GM12891 (cell line): ENCODE measurements around the gene FOXL3.

Source experiments
- DNase-seq: peaks from one replicate; pipeline ENCODE4 v3.0.0; 2011; ENCODE audit warnings: low spot score; ENCODE audit not compliant: insufficient read length
- FAIRE-seq: peaks from 2 replicates; lab custom pipeline; 2011; peaks lifted over from hg19 to GRCh38; lab: Jason Lieb, UNC
- PAX5 ChIP-seq: IDR thresholded peaks from 2 replicates; pipeline ENCODE4 v1.6.1; 2011; ENCODE audit warnings: low read length, moderate library complexity, mild to moderate bottlenecking; ENCODE audit not compliant: insufficient read depth, severe bottlenecking
- POLR2A ChIP-seq: IDR thresholded peaks from 2 replicates; pipeline ENCODE4 v1.6.1; 2011; ENCODE audit warnings: low read depth, low read length, control low read depth
- POLR2AphosphoS5 ChIP-seq: IDR thresholded peaks from 2 replicates; pipeline ENCODE4 v1.6.1; 2011; ENCODE audit warnings: low read depth, low read length, control low read depth
- POU2F2 ChIP-seq: IDR thresholded peaks from 2 replicates; pipeline ENCODE4 v1.6.1; 2011; ENCODE audit warnings: low read depth, mild to moderate bottlenecking, control low read depth, low read length, moderate library complexity
- SPI1 ChIP-seq: IDR thresholded peaks from 2 replicates; pipeline ENCODE4 v1.6.1; 2011; ENCODE audit warnings: low read depth, low read length, control low read depth
- TAF1 ChIP-seq: IDR thresholded peaks from 2 replicates; pipeline ENCODE4 v1.6.1; 2011; ENCODE audit warnings: low read depth, low read length, control low read depth

Gene FOXL3

DNA sequence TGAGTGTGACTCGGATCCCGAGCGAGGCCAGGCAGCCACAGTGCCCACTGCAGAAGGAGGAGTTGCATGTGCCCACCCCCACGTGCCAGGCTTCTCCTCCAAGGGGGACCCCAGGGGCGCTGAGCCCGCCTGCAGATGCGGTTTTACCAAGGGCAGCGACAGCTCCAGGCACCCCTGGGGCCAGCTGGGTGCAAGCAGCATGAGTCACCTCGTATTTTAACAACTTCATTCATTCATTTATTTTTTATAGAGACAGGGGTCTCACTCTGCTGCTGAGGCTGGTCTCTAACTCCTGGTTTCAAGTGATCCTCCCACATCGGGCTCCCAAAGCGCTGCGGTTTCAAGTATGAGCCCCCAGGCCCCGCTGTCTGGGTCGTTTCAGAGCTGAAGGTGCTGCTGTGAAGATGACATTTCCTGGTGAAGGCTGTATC, 1.3 kb upstream of the FOXL3 start:
- FAIRE-seq, result no peak
- no peak for TF ChIP-seq POU2F2
- TF ChIP-seq TAF1, result no peak
- TF ChIP-seq POLR2A, result no peak
- TF ChIP-seq PAX5, result no peak
- TF ChIP-seq SPI1, result no peak
- no peak for TF ChIP-seq POLR2AphosphoS5
- DNase-seq, result no peak

DNA sequence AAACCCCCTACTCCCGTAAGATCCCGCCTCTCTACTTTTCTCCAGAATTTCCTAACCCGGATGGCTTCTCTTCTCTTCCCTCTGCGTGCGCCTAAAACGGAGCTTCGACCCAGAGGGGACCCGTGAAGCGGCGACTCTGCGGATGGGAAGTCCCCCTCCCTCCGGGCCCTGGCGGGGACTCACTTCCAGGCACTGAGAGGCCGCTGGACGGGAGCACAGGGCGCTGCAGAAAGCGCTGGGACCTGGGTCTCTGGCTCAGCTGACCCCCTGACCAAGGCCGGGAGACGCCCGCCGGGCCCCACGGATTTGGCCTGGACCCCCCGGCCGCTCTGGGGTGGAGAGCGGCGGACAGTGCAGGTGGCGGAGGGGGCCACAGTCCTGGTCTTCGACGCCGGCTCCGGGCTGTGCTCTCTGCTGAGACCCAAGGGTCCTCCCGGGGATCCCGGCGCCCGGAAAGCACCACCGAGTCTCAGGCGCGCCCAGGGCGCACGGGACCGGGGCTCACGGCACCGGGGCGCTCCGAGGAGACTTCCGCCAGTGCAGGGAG, 688 bp upstream of the FOXL3 start:
- no peak for FAIRE-seq
- TF ChIP-seq PAX5 (no peak), POLR2AphosphoS5 (no peak), POLR2A (no peak), SPI1 (no peak), POU2F2 (no peak), TAF1 (no peak)

DNA sequence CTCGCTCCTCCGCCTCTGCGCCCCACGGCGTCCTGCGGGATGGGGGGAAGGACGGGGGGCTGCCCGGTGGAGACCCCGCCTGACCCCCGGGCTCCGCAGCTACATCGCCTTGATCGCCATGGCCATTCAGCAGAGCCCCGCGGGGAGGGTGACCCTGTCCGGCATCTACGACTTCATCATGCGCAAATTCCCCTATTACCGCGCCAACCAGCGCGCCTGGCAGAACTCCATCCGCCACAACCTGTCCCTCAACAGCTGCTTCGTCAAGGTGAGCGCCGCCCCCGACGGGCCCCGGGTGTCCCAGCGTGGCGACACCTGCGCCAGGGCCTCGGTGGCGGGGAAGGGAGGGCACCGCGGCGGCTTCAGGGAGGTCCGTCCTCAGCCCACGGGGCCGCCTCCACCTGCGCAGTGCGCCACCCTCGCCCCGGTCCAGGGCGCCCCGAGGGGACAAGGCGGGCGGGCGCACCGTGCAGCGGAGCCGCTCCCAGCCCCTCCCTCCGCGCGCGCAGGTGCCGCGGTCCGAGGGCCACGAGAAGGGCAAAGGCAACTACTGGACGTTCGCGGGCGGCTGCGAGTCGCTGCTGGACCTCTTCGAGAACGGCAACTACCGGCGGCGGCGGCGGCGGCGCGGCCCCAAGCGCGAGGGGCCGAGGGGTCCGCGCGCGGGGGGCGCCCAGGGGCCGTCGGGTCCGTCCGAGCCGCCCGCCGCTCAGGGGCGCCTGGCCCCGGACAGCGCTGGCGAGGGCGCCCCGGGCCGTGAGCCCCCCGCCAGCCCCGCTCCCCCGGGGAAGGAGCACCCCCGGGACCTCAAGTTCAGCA, 793 bp downstream of the FOXL3 start:
- FAIRE-seq, result no peak
- TF ChIP-seq PAX5 (no peak), POU2F2 (no peak), POLR2AphosphoS5 (no peak), POLR2A (no peak), TAF1 (no peak), SPI1 (no peak)
- DNase-seq, result no peak

More for the DNA sequence above, 688 bp upstream of the FOXL3 start:
- DNase-seq, result no peak

DNA sequence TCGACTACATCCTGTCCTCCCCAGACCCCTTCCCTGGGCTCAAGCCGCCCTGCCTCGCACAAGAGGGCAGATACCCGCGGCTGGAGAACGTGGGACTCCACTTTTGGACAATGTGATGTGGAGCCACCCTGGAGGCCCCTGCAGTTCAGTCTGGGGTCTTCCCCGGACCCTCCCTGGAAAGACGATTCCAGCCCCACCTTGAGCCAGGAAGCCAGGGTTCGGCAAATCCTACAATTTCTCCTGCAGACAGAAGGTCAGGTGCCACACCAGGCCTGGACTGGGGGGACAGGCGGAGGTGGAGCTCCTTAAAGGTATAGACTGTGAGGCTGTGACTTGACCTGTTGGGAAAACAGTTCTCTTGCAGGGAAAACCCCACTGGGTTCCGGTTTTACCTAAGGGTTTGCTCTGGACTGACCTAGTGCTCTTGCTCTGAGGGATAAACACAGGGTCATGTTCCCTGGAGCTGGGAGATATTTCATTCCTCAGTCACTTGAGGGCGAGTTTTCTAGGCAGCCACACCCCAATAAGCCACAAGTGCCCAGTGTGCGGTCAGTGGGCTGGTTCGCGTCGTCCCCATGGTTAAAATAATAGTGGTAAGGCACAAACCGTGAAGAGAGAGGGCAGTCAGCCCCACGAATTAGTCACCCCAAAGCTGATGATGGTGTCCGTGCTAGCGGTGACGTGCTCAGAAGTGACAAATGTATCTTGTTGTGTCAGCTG, 1.6 kb downstream of the FOXL3 start:
- DNase-seq, result no peak
- no peak for FAIRE-seq
- TF ChIP-seq POLR2A (no peak), SPI1 (no peak), TAF1 (no peak), POU2F2 (no peak), PAX5 (no peak), POLR2AphosphoS5 (no peak)

DNA sequence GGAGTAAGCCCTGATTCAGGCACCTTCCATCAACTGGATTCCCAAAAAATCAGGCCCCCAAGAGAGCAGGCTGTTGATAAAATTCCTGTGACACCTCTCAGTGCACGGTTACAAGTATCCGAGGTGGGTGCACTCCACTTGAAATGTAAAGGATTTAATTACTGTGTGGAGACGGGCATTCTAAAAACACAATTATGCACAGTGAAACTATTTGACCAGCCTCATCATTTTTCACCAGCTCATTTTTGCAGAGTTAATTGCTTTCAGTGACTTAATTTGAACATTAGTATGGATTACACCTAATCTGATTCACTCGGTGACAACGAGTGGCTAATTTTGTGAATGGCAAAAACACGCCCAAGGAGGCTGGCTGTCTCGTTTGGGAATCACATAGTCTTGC, 2.3 kb downstream of the FOXL3 start:
- no peak for TF ChIP-seq POU2F2
- no peak for TF ChIP-seq POLR2AphosphoS5
- no peak for TF ChIP-seq PAX5
- no peak for TF ChIP-seq SPI1
- TF ChIP-seq TAF1, result no peak
- TF ChIP-seq POLR2A, result no peak
- no peak for DNase-seq
- no peak for FAIRE-seq

DNA sequence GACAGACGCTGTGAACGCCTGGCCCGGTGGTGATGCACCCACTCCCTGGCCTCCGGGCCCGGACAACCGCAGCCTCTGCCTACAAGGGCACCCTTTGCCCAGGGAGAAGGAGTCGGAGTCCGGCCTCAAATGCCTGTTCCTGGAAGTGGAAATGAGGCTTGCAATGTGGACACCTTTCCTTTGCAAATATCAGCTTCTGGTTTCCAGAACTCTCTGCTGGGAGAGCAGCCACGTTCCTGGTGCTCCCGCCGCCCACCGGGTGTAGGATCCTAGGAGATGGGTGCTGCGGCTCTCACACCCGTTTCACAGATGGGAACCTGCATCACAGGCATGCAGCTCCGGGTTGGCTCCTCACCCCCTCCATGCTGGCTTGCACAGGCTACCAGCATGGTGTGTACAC, 2.9 kb downstream of the FOXL3 start:
- TF ChIP-seq POLR2A (no peak), POU2F2 (no peak), SPI1 (no peak), POLR2AphosphoS5 (no peak), PAX5 (no peak), TAF1 (no peak)
- DNase-seq, result no peak
- no peak for FAIRE-seq

DNA sequence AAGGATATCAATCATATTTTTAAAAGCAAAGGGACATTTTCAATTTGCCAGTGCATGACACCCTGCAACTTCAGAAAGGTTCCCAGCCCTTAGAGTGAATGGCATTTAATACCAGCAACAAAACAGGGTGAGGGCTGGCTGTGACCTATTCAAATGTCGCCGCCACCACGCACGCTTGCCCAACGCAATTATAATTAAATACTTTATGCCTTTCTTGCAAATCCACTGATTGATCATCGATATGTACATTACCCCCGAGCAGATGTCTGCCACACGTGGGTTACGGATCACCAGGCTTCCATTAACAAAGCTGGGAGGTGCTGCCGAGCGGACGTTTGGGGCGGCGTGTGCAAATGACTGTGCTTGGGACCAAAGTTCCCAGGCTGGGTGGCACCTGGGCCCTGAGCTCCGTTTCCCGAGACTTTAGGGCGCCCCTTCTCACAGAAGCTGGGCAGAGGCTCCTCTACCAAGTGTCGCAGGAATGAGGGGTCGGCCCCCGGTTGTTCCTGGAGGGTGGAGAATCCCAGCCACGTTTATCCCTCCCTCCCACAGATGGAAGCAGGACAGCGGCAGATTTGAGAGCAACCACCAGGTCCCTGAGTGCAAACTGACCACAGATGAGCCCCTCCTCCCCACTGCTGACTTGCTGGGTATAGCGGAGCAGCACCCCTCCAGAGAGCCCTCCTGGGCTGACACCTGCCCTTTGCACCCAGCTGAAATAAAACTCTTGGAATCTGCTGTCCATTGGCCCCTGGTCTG, 3.9 kb downstream of the FOXL3 start:
- FAIRE-seq (no peak), DNase-seq (no peak)
- no peak for TF ChIP-seq SPI1
- TF ChIP-seq POLR2A, result no peak
- TF ChIP-seq POU2F2, result no peak
- no peak for TF ChIP-seq POLR2AphosphoS5
- TF ChIP-seq TAF1, result no peak
- no peak for TF ChIP-seq PAX5

DNA sequence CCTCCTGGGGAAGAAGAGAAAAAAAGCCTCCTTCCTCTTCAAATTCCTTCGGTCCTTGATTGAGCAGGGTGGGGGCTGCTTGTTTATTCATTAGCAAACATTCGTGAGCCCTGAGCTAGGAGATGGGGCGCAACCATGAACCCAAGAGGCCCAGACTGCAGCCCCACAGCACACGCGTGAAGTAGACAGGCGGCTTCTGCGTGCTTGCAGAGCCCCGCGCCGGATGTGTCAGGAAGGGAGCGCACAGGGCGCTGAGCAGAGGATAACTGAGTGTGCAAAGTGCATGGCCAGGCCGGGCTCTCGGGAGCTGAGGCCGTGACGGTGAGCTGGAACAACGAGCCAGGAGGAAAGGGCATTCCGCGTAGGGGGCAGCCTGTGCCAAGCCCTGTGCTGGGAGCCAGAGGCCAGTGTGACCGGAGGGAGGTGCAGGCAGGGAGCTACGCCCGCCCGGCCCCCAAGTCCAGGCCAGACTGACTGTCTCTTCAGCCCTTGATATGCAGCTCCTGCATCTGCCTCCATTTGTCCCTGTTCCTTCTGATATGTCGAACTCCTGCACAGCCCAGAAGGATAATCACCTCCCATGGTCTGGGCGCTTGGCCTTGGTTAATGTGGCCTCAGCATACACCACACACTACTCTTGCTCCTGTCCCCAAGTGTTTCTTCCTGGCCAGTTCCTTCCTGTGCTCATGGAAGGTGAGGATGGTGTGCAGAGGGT, 4.6 kb downstream of the FOXL3 start:
- FAIRE-seq, result no peak
- no peak for DNase-seq
- TF ChIP-seq TAF1, result no peak
- no peak for TF ChIP-seq POLR2A
- no peak for TF ChIP-seq POLR2AphosphoS5
- no peak for TF ChIP-seq SPI1
- TF ChIP-seq POU2F2, result no peak
- TF ChIP-seq PAX5, result no peak
